Measurements from ENCODE around the gene KCND1.
A peak's percentile ranks its signal among the peaks of the same experiment; 100 is the strongest.

KCND1 gene

GRCh38 chrX:48938721-48939425 is 32.8 kb downstream of the KCND1 start:
- DNase-seq (ENCODE audit: low read depth in 2 of 2) = peak; percentile 49 to 75

GRCh38 chrX:48937054-48937907 is 34.4 kb downstream of the KCND1 start:
- DNase-seq (ENCODE audit: low read depth in 2 of 2) = peak; percentile 81 to 82

DNA sequence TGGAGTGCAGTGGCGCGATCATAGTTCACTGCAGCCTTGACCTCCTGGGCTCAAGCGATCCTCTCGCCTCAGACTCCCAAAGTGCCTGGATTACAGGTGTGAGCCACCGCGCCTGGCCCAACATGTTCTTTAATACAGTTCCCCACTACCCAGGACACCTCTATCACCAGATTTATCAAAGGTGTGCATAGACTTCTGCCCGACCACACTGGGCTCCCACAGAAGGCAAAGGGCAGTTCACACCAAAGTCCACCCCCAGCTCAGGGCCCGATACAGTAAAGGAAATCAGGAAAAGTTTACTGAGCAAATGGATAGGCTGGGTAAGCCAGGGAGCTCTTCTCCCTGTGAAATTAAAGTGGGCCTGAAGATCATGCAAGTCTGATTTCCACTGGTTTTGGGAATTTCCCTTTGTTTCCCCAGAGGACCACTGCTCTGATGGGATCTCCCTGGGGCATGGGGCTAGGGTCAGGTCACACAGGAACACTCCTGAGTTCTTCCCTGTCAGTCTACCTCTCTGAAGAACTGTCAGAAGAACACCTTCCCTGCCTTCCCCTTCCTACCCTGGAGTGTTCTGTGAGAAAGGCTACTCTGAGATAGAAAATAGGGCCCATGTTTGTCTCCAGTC is 35.1 kb downstream of the KCND1 start:
- no peak for DNase-seq (ENCODE audit: low read depth in 2 of 2)

DNA sequence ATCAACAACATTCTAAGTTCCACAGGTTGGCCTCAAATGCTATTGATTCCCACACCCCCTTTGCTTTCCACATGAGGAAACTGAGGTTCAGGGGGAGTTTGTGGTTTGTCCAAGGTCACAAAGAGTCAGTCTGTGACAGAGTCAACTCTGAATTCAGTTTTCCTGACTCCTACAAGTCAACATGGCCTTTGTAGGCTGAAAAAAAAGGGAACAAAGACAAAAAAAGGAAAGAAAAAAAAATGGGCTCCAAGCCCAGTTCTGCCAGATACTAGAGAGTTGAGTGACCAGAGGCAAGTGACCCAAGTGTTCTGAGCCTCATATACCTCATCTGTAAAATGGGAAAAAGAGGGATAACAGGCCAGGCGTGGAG is 36.4 kb downstream of the KCND1 start:
- DNase-seq (ENCODE audit: low read depth in 2 of 2) = no peak

GRCh38 chrX:48934581-48935300 is 36.9 kb downstream of the KCND1 start:
- no peak for DNase-seq (ENCODE audit: low read depth in 2 of 2)

GRCh38 chrX:48933757-48934156 is 37.9 kb downstream of the KCND1 start:
- DNase-seq (ENCODE audit: low read depth in 2 of 2) = no peak

GRCh38 chrX:48927736-48928382 is 43.8 kb downstream of the KCND1 start:
- no peak for DNase-seq (ENCODE audit: low read depth in 2 of 2)

DNA sequence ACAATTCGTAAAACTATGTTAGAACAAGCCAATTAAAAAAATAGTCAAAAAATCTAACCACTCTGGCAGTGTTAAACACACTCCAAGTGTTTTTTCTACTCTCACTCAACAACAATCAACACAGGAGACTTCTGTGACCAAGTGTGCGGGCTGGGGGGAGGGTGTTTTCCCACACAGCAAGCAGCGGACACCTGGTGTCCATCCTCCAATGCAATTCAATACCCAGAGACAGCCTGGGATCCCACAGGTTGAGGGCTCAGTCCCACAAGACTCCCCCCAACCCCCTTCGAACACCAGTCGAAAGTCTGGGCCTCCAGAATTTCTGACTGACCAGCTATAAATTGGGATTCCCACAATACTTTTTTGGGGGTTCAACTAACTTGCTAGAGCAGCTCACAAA is 44.5 kb downstream of the KCND1 start:
- no peak for DNase-seq (ENCODE audit: low read depth in 2 of 2)

GRCh38 chrX:48924270-48924669 is 47.4 kb downstream of the KCND1 start:
- no peak for DNase-seq (ENCODE audit: low read depth in 2 of 2)

- DNase-seq (ENCODE audit: low read depth in 2 of 2) = no peak
Measured at GRCh38 chrX:48923771-48924170, 47.9 kb downstream of the KCND1 start.

GRCh38 chrX:48920718-48921104 is 50.9 kb downstream of the KCND1 start:
- no peak for DNase-seq (ENCODE audit: low read depth in 2 of 2)

- DNase-seq (ENCODE audit: low read depth in 2 of 2) = no peak
Measured at GRCh38 chrX:48919947-48920717, 51.5 kb downstream of the KCND1 start.

DNA sequence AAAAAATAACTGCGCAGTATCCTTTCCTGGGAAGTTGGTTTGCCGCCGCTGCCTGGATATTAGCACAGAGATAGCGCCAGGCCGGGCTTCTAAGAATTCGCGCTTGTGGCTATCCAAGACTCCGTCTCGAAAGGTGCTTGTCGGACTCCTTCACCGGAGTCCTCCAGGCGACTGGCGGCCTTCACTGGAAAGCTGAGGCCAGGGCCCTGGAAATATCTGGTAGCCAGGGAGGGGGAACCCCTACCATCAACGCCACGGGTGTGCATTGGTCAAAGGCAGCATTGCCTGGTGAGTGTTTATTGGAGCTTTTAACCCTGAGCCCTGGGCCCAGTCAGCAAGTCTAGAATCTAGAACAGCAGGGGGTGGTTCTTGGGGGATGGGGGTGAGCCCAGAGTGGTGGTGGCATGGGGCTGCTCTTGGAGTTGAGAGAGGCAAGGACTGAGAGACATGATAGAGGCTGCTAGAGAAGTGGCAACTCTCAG is 52.2 kb downstream of the KCND1 start:
- DNase-seq (ENCODE audit: low read depth in 2 of 2) = no peak

DNA sequence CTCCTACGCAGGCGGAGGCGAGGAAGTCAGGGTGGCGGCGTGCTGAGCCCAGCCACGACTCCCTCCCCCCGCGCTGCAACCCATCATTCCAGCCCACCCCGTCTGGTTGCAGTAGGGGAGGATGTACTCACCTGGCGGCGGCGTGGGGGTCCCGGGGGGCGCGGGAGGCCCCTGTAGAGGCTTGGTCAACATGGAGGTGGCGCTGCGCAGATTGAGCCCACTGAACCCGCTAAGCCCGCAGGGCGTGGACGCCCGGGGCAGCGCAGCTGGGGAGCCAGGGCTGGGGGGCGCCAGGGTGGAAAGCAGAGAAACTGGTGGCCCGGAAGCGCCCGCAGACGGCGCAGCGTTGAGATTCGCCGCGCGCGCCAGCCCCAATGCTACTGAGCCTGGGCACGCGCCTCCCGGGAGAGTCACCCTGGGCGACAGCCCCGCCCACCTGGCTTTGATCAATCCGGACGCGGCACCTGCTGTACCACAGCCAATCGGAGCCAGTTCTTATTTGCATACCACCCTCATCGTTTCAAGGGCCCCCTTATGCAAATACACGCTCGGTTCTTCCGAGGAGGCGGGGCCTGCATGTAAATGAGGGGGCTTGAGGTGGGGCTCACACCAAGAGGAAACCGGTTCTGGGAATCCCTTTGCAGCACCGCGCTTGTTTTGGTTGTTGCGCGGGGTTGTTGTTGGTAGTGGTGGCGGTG is 52.9 kb downstream of the KCND1 start, which contains the start of gene PIM2:
Gene PIM2, minus strand, starts transcription at position 382 of the 698 bp plus-strand sequence. Its CDS starts 190 bp downstream, at position 192.
- peak; percentile 84 to 85 for DNase-seq (ENCODE audit: low read depth in 2 of 2)

DNA sequence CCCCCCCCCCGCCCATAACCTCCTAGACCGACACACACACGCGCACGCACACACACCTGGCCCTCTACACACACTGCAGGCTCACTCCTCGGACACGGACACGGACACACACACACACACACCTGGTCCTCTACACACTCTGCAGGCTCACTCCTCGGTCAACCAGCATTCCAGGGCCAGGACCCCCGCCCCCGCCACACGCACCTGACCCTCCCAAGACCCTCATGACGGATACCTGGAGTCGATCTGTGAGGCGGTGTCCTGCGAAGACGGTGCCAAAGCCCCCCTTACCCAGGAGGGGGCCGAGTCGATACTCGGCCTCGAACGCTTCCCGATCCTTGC is 53.4 kb downstream of the KCND1 start:
- no peak for DNase-seq (ENCODE audit: low read depth in 2 of 2)

DNA sequence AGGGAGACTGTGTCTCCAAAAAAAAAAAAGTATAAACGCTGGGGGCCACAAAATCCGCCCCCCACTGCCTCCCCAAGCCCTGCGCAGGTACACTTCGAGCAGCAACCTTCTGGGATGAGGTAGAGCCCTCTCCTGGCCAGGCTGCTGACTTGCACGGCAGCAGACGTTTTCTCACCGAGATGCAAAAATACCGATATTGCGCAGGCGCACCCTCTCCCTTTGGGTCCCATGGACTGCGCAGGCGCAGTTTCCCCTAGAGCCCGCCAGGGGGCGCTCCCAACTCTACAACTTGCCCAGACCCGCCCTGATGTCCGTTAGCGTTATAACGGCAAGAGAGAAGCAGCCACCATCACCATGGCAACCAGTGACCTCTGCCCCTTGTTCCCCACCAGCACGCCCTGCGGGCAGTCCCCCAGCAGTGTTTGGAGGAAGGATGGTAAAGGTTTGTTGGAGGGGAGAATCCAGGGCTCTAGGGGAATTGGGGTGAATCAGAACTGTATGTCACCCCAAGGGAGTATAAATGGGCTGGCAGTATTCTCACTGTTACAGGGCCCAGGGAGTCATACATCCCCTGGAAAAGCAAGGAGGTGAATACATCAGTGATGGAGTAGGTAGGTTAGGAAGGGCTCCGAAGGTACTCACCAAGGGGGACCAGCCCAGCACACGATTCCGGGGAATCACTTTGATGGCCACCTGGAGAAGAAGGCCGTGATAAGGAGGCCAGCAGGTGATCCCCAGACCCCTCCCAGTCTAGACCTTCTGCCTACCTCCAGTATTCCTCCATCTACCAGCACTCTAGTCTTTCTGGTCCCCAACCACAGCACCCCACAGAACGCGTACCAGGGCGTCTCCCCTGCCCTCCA is 54.3 kb downstream of the KCND1 start:
- DNase-seq (ENCODE audit: low read depth in 2 of 2) = peak; percentile 71 to 73

GRCh38 chrX:48914593-48915493 is 56.8 kb downstream of the KCND1 start:
- no peak for DNase-seq (ENCODE audit: low read depth in 2 of 2)

All from stimulated activated CD4-positive, alpha-beta T cell treated with anti-CD3 and anti-CD28 coated beads, Interleukin-4, amount 100 ng/mL, for 48 hours (primary cell).